ENCODE data around the gene ETNPPL.

Gene ETNPPL

DNA sequence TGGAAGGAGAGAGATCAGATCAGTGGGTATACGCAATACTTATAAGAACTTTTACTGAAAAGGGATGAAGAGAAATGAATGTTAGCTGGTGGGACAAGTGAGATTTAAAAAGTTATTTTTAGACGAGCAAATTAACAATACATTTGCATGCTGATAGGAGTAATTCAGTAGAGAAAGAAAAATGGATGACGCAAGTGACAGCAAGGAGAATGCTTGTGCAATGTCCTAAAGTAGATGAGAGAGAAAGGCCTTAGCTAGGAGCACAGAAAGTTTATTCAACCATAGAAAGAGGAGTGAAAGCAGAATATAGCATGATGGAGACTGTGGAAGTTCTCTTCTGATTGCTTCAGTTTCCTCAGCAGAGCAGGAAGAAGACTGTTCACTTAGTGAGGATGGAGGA lies 66.7 kb downstream of the ETNPPL start:
- DNase-seq (ENCODE audit: low read depth in 2 of 2): no peak

DNA sequence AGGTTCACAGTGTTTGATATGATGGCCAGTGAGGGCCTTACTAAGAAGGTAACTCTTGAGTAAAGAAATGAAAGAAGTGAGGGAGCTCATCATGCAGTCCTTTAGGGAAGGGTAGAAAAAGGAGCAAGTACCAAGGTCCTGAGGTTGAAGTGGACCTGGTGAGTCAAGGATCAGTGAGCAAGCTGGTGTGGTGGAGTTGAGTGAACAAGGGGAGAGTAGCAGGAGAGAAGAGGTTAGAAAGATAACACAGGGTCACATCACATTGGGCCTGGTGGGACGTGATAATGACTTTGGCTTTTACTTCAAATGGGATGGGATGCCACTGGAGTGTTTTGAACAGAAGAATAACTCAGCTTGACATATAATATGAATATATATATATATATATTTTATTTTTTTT lies 67.8 kb downstream of the ETNPPL start:
- DNase-seq (ENCODE audit: low read depth in 2 of 2): no peak

DNA sequence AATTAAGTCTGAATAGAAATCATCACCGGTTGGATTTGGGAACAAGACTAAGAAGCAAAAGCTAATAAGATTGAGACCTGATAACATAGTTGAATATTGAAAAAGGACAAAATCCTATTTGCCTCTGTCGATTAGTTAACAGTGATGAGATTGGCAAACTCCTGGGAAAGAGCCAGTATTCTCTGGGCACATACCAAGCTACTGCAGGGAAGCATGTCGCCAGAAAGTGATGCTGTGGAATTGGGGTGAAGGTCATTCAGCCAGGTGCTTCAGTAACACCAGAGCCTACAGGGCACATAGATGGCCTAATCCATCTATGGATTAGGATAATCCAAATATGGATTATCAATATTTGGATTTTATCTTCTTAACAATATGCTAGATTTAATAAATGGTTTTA lies 68.4 kb downstream of the ETNPPL start:
- no peak for DNase-seq (ENCODE audit: low read depth in 2 of 2)

DNA sequence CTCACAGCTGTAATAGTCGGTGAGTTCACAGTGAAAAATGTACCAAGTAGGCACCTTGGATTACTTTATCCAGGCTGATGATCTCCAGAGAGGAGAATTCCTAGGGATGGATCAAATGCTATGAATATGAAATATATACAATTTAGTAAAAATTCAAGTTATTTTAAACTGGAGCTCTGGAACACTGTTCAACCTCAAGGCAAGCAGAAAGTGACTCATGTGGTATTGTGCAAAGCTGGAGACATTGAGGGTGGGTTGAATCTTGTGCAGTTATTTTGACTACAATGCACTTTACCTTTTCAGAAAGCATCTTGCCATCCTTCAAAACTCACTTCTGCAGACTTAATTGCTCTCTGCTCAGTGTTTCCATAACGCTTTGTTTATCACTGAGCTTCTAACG lies 69.0 kb downstream of the ETNPPL start:
- no peak for DNase-seq (ENCODE audit: low read depth in 2 of 2)

DNA sequence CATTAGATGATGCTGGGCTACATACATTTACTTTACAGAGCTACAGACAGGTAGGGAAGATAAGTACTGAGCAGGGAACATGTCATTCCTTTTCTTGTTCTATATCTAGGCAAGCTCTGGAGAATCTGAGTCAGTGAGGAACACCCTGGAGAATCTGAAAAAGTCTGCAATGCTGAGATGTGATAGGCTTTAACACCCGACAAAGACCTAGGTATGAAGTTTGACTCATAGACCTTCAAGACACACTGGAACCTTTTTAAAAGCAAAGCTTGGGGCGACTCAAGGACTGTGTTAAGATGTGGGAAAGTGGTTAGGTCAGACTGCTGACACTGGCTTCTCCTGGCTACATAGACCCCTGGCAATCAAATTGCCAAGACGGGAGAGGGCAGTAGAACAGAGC lies 69.6 kb downstream of the ETNPPL start:
- no peak for DNase-seq (ENCODE audit: low read depth in 2 of 2)

Data from stimulated activated CD4-positive, alpha-beta T cell treated with anti-CD3 and anti-CD28 coated beads, Interleukin-4, amount 100 ng/mL, for 48 hours (primary cell).